ENCODE measurements around the gene UBAP1L. TPM values are rescaled to one million over a fixed set of nuclear protein-coding genes. Genes with fewer than 3 reads are reported as not detected.
"Not testable (repeated sequence)": the region's sequence is repeated elsewhere in the genome, so short reads cannot be mapped to it uniquely, and the experiment has no call there.

The UBAP1L gene
- total RNA-seq = 1 to 10 TPM; 5.2 to 6.1 (median 5.9) TPM

- no peaks in the 10 kb centered on the region for H3K9me3 Mint-ChIP-seq
Observed at GRCh38 chr15:65115086-65115485, at the start of gene UBAP1L. TSS of gene UBAP1L (minus strand) at chr15:65115200. CDS start at chr15:65106215, 8,985 bp downstream.

DNA sequence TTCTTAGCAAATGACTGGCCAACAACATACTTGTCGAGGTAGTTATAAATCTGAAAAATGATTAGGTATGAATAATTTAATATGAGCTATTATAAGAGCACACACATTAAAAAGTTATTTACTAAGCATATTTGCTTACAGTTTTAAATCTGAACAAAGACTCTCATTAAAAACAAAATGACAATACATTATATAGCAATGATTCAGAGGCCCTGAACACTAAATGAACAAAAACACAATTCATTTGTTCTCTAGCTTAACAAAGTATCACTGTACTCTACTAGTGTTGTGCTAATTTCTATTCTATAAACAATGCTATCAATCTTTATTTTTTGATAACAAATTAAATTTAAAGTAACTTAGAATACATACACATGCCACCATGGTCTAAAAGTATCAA lies 49.1 kb upstream of the UBAP1L start:
- ATAC-seq = no peak
- H3K27me3 Mint-ChIP-seq (ENCODE audit: low read depth) = no peaks in the 10 kb centered on the region

More at GRCh38 chr15:65115086-65115485, at the start of gene UBAP1L:
- ATAC-seq (no peak), DNase-seq (no peak)
- H3K4me3 Mint-ChIP-seq = no peak within 1 kb of the TSS
- H3K4me1 Mint-ChIP-seq (ENCODE audit: low read depth) = no peaks in the 10 kb centered on the region
- peaks cover 49% of the 10 kb centered on the region for H3K36me3 Mint-ChIP-seq (ENCODE audit: insufficient read depth)
- H3K27me3 Mint-ChIP-seq (ENCODE audit: low read depth) = no peaks in the 10 kb centered on the region

DNA sequence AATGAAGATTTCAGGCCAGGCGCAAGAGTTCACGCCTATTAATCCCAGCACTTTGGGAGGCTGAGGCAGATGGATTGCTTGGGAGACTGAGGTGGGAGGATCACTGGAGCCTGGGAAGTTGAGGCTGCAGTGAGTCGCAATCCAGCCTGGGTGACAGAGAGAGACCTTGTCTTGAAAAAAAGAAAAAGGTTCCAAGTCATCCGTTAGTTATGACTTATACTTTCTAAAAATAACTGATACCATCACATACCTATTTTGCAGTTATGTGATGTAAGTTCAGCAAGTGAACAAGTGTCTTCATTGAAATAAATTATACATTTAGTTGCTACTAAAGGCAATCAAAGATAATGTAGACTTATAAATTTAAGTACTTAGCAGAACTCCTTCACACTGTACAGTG lies 48.0 kb upstream of the UBAP1L start:
- H3K4me3 Mint-ChIP-seq = no peak overlapping the region
- H3K36me3 Mint-ChIP-seq (ENCODE audit: insufficient read depth) = peaks cover 9% of the 10 kb centered on the region
- no peaks in the 10 kb centered on the region for H3K9me3 Mint-ChIP-seq
- ATAC-seq = no peak
- DNase-seq = no peak
- no peaks in the 10 kb centered on the region for H3K27me3 Mint-ChIP-seq (ENCODE audit: low read depth)
- H3K4me1 Mint-ChIP-seq (ENCODE audit: low read depth) = no peaks in the 10 kb centered on the region

More for the DNA sequence above, 49.1 kb upstream of the UBAP1L start:
- Mint-ChIP-seq H3K4me1 (ENCODE audit: low read depth) (no peaks in the 10 kb centered on the region), H3K4me3 (no peak overlapping the region), H3K36me3 (ENCODE audit: insufficient read depth) (peaks cover 9% of the 10 kb centered on the region), H3K9me3 (no peaks in the 10 kb centered on the region)
- DNase-seq = no peak

DNA sequence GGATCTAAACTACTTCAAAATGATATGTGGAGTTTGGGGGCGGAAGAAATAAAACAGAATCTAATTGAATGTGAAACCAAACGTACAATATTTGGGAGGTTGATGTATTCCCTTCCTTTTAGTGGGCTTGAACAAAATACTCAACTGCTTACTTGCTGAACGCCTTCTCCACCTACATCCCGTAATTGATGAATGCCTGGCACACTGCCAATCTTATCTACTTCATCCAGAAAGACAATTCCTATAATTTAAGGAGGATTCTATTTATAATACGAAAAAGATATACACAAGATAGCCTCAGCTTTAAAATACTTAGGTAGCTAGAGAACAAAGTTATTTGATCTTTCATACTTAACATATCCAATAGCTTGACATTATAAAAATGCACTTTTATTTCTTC lies 41.7 kb upstream of the UBAP1L start:
- no peaks in the 10 kb centered on the region for H3K9me3 Mint-ChIP-seq
- H3K27me3 Mint-ChIP-seq (ENCODE audit: low read depth) = no peaks in the 10 kb centered on the region
- peaks cover 39% of the 10 kb centered on the region for H3K36me3 Mint-ChIP-seq (ENCODE audit: insufficient read depth)
- DNase-seq (no peak), ATAC-seq (no peak)
- H3K4me1 Mint-ChIP-seq (ENCODE audit: low read depth) = no peaks in the 10 kb centered on the region
- no peak overlapping the region for H3K4me3 Mint-ChIP-seq

DNA sequence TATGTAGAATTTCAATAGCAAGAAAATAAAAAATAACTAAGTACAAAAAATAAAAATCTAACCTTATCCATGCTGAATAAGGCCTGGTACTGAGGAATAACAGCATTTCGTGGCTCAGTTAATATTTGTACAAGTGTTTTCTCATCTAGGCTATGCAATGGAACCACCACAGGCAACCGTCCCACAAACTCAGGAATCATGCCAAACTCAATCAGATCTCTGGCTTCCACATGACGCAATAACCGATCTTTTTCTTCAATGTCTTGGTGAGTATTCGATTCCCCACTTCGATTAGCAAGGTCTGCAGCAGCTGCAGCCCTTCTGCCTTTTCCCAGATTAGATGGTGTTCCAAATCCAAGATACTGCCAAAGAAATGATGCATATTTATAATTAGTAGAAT lies 39.7 kb upstream of the UBAP1L start:
- DNase-seq = no peak
- Mint-ChIP-seq H3K4me3 (no peak overlapping the region), H3K36me3 (ENCODE audit: insufficient read depth) (peaks cover 37% of the 10 kb centered on the region), H3K9me3 (no peaks in the 10 kb centered on the region), H3K27me3 (ENCODE audit: low read depth) (no peaks in the 10 kb centered on the region), H3K4me1 (ENCODE audit: low read depth) (no peaks in the 10 kb centered on the region)
- ATAC-seq = no peak

GRCh38 chr15:65147902-65148301 lies 32.9 kb upstream of the UBAP1L start:
- H3K27me3 Mint-ChIP-seq (ENCODE audit: low read depth) = no peaks in the 10 kb centered on the region
- no peaks in the 10 kb centered on the region for H3K4me1 Mint-ChIP-seq (ENCODE audit: low read depth)
- ATAC-seq (no peak), DNase-seq (no peak)
- H3K4me3 Mint-ChIP-seq = no peak overlapping the region
- H3K36me3 Mint-ChIP-seq (ENCODE audit: insufficient read depth) = peaks cover 17% of the 10 kb centered on the region
- H3K9me3 Mint-ChIP-seq = no peaks in the 10 kb centered on the region

GRCh38 chr15:65146438-65146837 lies 31.4 kb upstream of the UBAP1L start:
- no peak for ATAC-seq
- H3K27me3 Mint-ChIP-seq (ENCODE audit: low read depth) = no peaks in the 10 kb centered on the region
- DNase-seq = no peak
- no peaks in the 10 kb centered on the region for H3K4me1 Mint-ChIP-seq (ENCODE audit: low read depth)
- no peaks in the 10 kb centered on the region for H3K9me3 Mint-ChIP-seq
- H3K36me3 Mint-ChIP-seq (ENCODE audit: insufficient read depth) = peaks cover 13% of the 10 kb centered on the region
- H3K4me3 Mint-ChIP-seq = no peak overlapping the region

- not testable (repeated sequence) for H3K4me1 Mint-ChIP-seq (ENCODE audit: low read depth); H3K4me3 Mint-ChIP-seq; ATAC-seq; H3K27me3 Mint-ChIP-seq (ENCODE audit: low read depth); H3K36me3 Mint-ChIP-seq (ENCODE audit: insufficient read depth); H3K9me3 Mint-ChIP-seq; DNase-seq
Observed at GRCh38 chr15:65138631-65139030, 23.6 kb upstream of the UBAP1L start.

GRCh38 chr15:65137893-65138292 lies 22.9 kb upstream of the UBAP1L start:
- not testable (repeated sequence) for H3K4me3 Mint-ChIP-seq; DNase-seq; H3K9me3 Mint-ChIP-seq; ATAC-seq; H3K36me3 Mint-ChIP-seq (ENCODE audit: insufficient read depth); H3K27me3 Mint-ChIP-seq (ENCODE audit: low read depth); H3K4me1 Mint-ChIP-seq (ENCODE audit: low read depth)

DNA sequence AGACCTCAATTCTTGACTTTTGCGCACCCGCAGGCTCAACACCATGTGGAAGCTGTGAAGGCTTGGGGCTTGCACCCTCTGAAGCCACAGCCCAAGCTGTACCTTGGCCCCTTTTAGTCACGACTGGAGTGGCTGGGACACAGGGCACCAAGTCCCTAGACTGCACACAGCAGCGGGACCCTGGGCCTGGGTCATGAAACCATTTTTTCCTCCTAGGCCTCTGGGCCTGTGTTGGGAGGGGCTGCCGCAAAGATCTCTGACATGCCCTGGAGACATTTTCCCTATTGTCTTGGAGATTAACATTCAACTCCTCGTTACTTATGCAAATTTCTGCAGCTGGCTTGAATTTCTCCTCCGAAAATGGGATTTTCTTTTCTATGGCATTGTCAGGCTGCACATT lies 22.1 kb upstream of the UBAP1L start:
- DNase-seq; H3K27me3 Mint-ChIP-seq (ENCODE audit: low read depth): not testable (repeated sequence)

GRCh38 chr15:65134538-65134937 lies 19.5 kb upstream of the UBAP1L start:
- ATAC-seq (no peak), DNase-seq (no peak)
- peaks cover 18% of the 10 kb centered on the region for H3K4me1 Mint-ChIP-seq (ENCODE audit: low read depth)
- H3K36me3 Mint-ChIP-seq (ENCODE audit: insufficient read depth) = peaks cover 12% of the 10 kb centered on the region
- no peaks in the 10 kb centered on the region for H3K27me3 Mint-ChIP-seq (ENCODE audit: low read depth)
- peaks cover 4% of the 10 kb centered on the region for H3K9me3 Mint-ChIP-seq
- H3K4me3 Mint-ChIP-seq = peak overlapping the region; percentile 89

More for the DNA sequence above, 22.1 kb upstream of the UBAP1L start:
- not testable (repeated sequence) for H3K4me1 Mint-ChIP-seq (ENCODE audit: low read depth); H3K4me3 Mint-ChIP-seq; H3K9me3 Mint-ChIP-seq; ATAC-seq; H3K36me3 Mint-ChIP-seq (ENCODE audit: insufficient read depth)

GRCh38 chr15:65133548-65134200 lies 18.7 kb upstream of the UBAP1L start, which contains the start of gene PDCD7:
TSS of gene PDCD7 (minus strand) at chr15:65133808. CDS start at chr15:65133781, 27 bp downstream.
- Mint-ChIP-seq H3K9me3 (peaks cover 4% of the 10 kb centered on the region), H3K4me3 (peak within 1 kb of the TSS; percentile 89), H3K27me3 (ENCODE audit: low read depth) (no peaks in the 10 kb centered on the region), H3K36me3 (ENCODE audit: insufficient read depth) (peaks cover 16% of the 10 kb centered on the region), H3K4me1 (ENCODE audit: low read depth) (peaks cover 21% of the 10 kb centered on the region)
- ATAC-seq = peak; percentile 94 to 97
- DNase-seq = peak; percentile 70

DNA sequence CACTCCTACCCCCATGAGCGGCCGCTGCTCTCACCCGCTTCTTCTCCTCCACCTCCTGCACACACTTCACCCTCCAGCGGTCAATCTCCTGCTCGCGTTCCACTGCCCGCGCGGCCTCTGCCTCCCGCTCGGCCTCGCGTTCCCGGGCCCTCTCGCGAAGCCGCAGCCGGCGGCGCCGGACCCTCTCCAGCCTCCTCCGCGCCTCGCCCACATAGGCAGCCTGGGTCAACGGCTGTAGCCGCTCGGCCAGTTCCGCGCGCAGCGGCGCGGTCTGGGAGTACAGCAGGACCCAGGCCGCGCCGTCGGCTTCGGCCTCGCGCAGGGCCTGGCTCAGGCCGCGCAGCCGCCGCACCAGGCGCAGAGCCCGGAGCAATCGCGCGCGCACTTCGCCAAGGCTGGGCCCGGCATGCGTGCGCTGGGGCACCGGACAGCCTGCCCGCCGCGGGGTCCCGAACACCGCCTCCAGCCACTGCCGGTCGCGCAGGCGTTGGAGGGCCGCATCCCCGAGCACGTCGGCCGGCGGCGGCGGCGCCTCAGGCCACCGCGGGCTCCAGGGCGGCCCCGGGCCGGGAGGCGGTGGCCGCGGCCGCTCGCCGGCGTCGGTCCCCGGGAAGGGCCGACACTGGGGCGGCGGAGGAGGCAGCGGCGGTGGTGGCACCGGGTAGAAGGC lies 18.0 kb upstream of the UBAP1L start:
- Mint-ChIP-seq H3K36me3 (ENCODE audit: insufficient read depth) (peaks cover 22% of the 10 kb centered on the region), H3K9me3 (peaks cover 4% of the 10 kb centered on the region), H3K27me3 (ENCODE audit: low read depth) (no peaks in the 10 kb centered on the region), H3K4me1 (ENCODE audit: low read depth) (peaks cover 23% of the 10 kb centered on the region), H3K4me3 (peak overlapping the region; percentile 89)
- ATAC-seq (peak; percentile 61 to 69), DNase-seq (no peak)

DNA sequence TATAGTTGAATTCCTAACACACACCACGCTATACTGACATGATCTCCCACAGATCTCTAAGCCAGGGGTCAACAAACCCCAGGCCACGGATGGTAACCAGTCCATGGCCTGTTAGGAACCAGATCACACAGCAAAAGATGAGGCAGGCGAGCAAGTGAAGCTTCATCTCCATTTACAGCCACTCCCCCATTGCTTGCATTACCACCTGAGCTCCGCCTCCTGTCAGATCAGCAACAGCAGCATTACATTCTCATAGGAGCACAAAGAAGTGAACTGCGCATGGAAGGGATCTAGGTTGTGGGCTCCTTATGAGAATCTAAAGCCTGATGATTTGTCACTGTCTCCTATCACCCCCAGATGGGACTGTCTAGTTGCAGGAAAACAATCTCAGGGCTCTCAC lies 15.9 kb upstream of the UBAP1L start:
- ATAC-seq (no peak), DNase-seq (no peak)
- Mint-ChIP-seq H3K9me3 (no peaks in the 10 kb centered on the region), H3K4me3 (peak overlapping the region; percentile 40), H3K27me3 (ENCODE audit: low read depth) (no peaks in the 10 kb centered on the region), H3K36me3 (ENCODE audit: insufficient read depth) (peaks cover 28% of the 10 kb centered on the region), H3K4me1 (ENCODE audit: low read depth) (peaks cover 26% of the 10 kb centered on the region)

- Mint-ChIP-seq H3K9me3 (no peaks in the 10 kb centered on the region), H3K4me1 (ENCODE audit: low read depth) (no peaks in the 10 kb centered on the region), H3K4me3 (no peak overlapping the region), H3K36me3 (ENCODE audit: insufficient read depth) (peaks cover 49% of the 10 kb centered on the region), H3K27me3 (ENCODE audit: low read depth) (no peaks in the 10 kb centered on the region)
- ATAC-seq (no peak), DNase-seq (no peak)
Observed at GRCh38 chr15:65115542-65115941, 542 bp upstream of the UBAP1L start.
